H1 (cell line): ENCODE data around the gene SLIT3. TPM values are rescaled to one million over a fixed set of nuclear protein-coding genes. Genes with fewer than 3 reads are reported as not detected.

Source experiments
- CBX8 ChIP-seq: fragments of 300-800, 300-1000 bp; sonication (generic); IDR thresholded peaks from 2 replicates; pipeline ENCODE4 v1.7.1; 2016; ENCODE audit warnings: low read depth, low read length, borderline replicate concordance
- KDM1A ChIP-seq: fragments of 200-600, 300-600 bp; sonication (generic); IDR thresholded peaks from 2 replicates; pipeline ENCODE4 v1.7.1; 2016; ENCODE audit warnings: mild to moderate bottlenecking, low read length, borderline replicate concordance
- SUZ12 ChIP-seq: fragments of 200-600 bp; sonication (generic); IDR thresholded peaks from 2 replicates; pipeline ENCODE4 v1.6.1; 2012; ENCODE audit warnings: mild to moderate bottlenecking, inconsistent platforms, low read length, moderate library complexity, mixed read lengths
- YY1 ChIP-seq: IDR thresholded peaks from 2 replicates; pipeline ENCODE4 v1.6.1; 2011; ENCODE audit warnings: low read depth, mild to moderate bottlenecking, low read length
- ZNF274 ChIP-seq: IDR thresholded peaks from 2 replicates; pipeline ENCODE4 v1.7.0; 2012; ENCODE audit warnings: low read length, borderline replicate concordance; ENCODE audit errors: extremely low read depth
- polyA plus RNA-seq, 7 experiments: library from polyadenylated mRNA; depleted of rRNA in 3 of 7; stranded (reverse) in 5 of 7; unstranded in 2 of 7; fragments of >200 nt in 5 of 7; fragments of 200-250 nt in 2 of 7; gene quantifications; 1 replicate in 5 of 7; 2 replicates in 1 of 7; 4 replicates in 1 of 7; pipeline versions ENCODE4 v1.2.1 to v1.2.3, GENCODE V29; 2011 to 2013; ENCODE audit warnings: missing spikeins in 2 of 7, mixed read lengths in 2 of 7
- total RNA-seq: library from RNA; stranded (reverse); fragmentation: NEBNext Ultra II Directional; extraction: Animal tissue kit (Norgen Biotek cat#: 25700); gene quantifications from 2 replicates; pipeline ENCODE4 v1.2.1, GENCODE V29; 2021
- TF ChIP-seq, protein P1 (sequence below): IDR thresholded peaks from 2 replicates; pipeline ENCODE4 v1.6.1; 2011; ENCODE audit warnings: low read depth, mild to moderate bottlenecking, low read length; ENCODE audit not compliant: insufficient read depth

SLIT3 gene
- total and polyA plus RNA-seq, 2 of the 8 experiments (the other 6 are each of a cell fraction or from before 2014, with no cell fraction given) = 1.1 to 1.2 TPM

DNA sequence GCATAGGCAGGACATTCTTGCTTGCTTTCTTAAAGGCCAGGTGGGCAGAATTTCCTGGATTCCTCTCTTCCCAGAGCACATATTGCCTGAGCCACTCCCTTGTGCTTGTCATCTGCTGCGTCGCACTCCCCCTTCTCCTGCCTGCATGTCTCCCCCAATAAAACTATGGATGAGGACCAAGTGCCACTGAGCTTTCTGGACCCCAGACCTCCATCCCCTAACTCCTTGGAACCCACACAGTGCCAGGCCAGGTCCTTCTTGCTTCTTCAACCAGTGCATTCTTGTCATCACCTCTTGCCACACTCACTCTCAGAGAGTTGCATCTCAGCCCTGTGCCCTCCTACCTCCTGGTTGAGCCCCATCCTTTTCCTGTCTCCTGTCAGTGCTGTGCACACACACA lies 563.9 kb downstream of the SLIT3 start (continued):
- TF ChIP-seq, protein P1, sequence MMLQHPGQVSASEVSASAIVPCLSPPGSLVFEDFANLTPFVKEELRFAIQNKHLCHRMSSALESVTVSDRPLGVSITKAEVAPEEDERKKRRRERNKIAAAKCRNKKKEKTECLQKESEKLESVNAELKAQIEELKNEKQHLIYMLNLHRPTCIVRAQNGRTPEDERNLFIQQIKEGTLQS = no peak
- TF ChIP-seq KDM1A = no peak
- no peak for TF ChIP-seq CBX8
- TF ChIP-seq SUZ12 = no peak
- TF ChIP-seq ZNF274 = no peak
- no peak for TF ChIP-seq YY1
